NCI-H1105 (cell line): ENCODE results near the gene YEATS4.

ENCODE experiments used
- DNase-seq: peaks from one replicate; lab custom pipeline; 2025; lab: John Stamatoyannopoulos, UW

YEATS4 gene

GRCh38 chr12:69433653-69434052 lies 74.1 kb downstream of the YEATS4 start:
- DNase-seq = no peak

GRCh38 chr12:69435644-69436043 lies 76.1 kb downstream of the YEATS4 start:
- DNase-seq = no peak

- no peak for DNase-seq
Observed at GRCh38 chr12:69437073-69437472, 77.5 kb downstream of the YEATS4 start.

GRCh38 chr12:69438539-69438938 lies 79.0 kb downstream of the YEATS4 start:
- DNase-seq = no peak

- no peak for DNase-seq
Observed at GRCh38 chr12:69440016-69440415, 80.5 kb downstream of the YEATS4 start.
